AG09309 (cell line): Measurements from ENCODE around the gene RMP24.

Source experiments
- DNase-seq: peaks from one replicate; pipeline ENCODE4 v3.0.0-alpha.2; 2010; ENCODE audit warnings: low read depth
- H3K4me3 ChIP-seq: 2 replicates; pipeline ENCODE4 v1.5.1; 2011; ENCODE audit warnings: mild to moderate bottlenecking, low read depth, low read length, moderate library complexity; ENCODE audit not compliant: control insufficient read depth
- TF ChIP-seq, protein P1 (sequence below): IDR thresholded peaks from 2 replicates; pipeline ENCODE4 v1.5.1; 2011; ENCODE audit warnings: mild to moderate bottlenecking, low read depth, low read length, inconsistent platforms; ENCODE audit not compliant: insufficient read depth, control insufficient read depth; ENCODE audit errors: missing control alignments

The RMP24 gene

DNA sequence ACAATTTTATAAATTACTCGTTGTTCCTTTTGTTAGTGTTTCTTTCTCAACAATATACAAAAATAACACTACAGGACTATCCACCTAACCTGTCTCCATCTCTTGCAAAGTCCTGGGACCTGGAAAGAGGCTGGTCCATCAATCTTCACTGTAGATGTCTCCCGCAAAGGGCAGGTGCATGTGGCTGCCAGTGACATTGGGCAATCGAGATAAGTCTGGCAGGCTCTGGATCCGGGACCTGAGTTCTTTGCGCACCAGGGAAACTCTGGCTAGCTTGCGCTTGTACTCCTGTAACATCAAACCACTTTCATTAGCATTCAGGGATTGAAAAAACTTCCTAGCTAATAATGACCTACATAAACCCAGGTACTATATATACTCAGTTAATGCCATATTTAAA lies 20.5 kb downstream of the RMP24 start:
- no peak for DNase-seq
- TF ChIP-seq, protein P1, sequence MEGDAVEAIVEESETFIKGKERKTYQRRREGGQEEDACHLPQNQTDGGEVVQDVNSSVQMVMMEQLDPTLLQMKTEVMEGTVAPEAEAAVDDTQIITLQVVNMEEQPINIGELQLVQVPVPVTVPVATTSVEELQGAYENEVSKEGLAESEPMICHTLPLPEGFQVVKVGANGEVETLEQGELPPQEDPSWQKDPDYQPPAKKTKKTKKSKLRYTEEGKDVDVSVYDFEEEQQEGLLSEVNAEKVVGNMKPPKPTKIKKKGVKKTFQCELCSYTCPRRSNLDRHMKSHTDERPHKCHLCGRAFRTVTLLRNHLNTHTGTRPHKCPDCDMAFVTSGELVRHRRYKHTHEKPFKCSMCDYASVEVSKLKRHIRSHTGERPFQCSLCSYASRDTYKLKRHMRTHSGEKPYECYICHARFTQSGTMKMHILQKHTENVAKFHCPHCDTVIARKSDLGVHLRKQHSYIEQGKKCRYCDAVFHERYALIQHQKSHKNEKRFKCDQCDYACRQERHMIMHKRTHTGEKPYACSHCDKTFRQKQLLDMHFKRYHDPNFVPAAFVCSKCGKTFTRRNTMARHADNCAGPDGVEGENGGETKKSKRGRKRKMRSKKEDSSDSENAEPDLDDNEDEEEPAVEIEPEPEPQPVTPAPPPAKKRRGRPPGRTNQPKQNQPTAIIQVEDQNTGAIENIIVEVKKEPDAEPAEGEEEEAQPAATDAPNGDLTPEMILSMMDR: no peak
- H3K4me3 ChIP-seq: no peak overlapping the region

DNA sequence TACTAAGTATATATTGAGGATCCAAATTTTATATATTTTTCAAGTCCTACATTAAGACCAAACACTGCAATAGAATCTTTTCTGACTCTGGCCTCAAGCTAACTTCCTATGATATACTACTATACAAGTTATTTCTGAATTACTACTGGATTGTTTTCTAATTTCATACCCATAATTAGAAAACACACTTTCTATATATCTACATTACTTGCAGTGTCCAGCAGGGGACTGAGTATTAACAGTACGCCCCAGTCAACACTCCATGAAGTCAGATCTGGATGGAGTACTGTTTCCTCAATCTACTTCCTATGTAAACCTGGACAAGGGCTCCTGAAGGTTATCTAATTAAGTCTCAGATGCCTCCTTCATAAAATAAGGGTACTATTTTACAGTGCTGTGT lies 26.5 kb downstream of the RMP24 start:
- no peak overlapping the region for H3K4me3 ChIP-seq
- DNase-seq: no peak
- TF ChIP-seq, protein P1: peak; percentile 33

DNA sequence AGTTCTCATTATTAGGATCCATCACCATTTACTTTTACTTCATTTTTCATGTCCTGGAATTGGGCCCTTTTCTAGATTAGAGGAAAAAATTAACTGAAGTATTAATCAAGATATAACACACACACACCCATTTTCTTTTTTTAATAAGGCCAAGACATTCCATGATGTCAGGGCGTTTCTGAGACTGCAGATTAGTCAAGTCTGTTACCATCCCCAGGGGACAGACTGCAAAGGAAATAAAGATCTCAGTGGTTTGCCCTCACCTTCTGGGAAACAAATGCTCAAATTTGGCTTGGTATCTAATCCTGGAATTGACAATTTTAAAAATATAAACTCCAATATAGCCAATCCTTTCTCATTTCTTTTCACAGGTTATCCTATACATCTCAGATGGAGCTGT lies 27.4 kb downstream of the RMP24 start:
- TF ChIP-seq, protein P1: no peak
- no peak for DNase-seq
- H3K4me3 ChIP-seq: no peak overlapping the region

DNA sequence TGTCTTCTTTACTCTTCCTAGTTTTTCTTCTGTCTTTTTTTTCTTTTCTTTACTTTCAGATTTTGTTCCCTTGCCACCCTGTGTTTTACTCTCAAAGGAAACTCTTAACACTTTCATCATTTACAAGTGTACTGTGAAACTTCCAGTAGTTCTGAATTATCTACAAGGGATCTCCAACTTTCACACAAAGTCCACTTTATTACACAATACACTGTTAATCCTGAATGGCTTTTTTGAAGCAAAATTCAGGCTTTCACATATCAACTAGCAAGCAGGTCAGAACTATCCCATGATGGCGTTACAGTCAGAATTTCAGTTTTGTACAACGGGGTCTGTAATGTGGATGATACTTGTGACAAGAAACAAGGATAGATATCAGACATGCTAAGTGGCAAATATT lies 34.5 kb downstream of the RMP24 start:
- no peak for DNase-seq
- no peak overlapping the region for H3K4me3 ChIP-seq
- TF ChIP-seq, protein P1: no peak

DNA sequence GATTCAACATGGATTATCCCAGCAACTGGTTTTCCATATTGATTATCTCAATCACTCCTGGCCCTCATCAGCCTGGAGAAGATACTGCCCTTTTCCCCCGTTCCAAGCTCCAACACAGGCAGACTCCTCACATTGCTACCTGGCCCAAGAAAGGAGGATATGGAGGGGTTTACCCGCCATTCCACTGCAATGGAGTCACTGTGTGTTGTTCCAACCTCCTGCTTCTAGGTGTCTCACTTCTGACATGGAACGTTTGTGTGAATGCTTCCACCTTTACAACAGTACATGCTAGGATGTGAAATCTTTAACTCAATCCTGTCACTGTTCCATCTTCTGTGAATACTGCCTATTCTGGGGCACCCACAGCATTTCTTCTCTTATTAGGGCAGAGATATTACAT lies 36.7 kb downstream of the RMP24 start:
- TF ChIP-seq, protein P1: no peak
- no peak overlapping the region for H3K4me3 ChIP-seq
- DNase-seq: no peak

DNA sequence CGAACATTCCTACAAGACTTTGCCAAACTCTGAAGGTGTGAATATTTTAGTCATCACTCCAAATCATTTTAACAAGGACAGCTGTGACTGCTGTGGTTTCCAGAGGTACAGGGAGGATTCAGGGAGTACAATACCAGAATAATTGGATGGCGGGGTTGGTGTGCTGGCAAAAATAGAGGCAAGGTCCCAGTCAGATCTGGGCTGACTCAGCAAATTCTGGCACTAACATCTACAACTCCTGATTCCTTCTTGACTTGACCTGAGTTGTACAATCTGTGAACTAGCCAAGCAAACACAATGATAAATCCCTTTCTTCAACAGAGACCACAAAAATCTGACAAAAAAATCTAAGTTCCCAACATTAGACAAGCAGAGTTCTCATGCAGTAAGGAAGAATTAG lies 40.4 kb downstream of the RMP24 start:
- H3K4me3 ChIP-seq: no peak overlapping the region
- no peak for DNase-seq
- TF ChIP-seq, protein P1: no peak

DNA sequence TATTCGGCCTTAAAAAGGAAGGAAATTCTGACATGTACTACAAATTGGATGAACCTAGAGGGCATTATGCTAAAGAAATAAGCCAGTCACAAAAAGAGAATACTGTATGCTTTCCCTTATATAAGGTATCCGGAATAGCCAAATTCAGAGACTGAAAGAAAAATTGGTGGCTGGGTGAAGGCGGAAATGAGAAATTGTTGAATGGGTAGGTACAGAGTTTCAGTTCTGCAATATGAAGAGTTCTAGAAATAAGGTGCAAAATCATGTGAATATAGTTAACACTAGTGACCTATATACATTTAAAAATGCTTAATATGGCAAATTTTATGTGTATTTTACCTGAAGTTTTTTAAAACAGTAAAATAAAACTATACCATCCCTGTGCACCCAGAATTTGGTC lies 43.1 kb downstream of the RMP24 start:
- TF ChIP-seq, protein P1: no peak
- no peak overlapping the region for H3K4me3 ChIP-seq
- DNase-seq: no peak
